Neural crest cell (in vitro differentiated cells): ENCODE measurements around the gene CNP. TPM values are rescaled to one million over a fixed set of nuclear protein-coding genes. Genes with fewer than 3 reads are reported as not detected.

ENCODE experiments used
- DNase-seq: peaks from one replicate; pipeline ENCODE4 v3.0.0; 2021; ENCODE audit warnings: low read depth, mixed read lengths, low spot score
- H3K27ac Mint-ChIP-seq: one replicate; pipeline ENCODE4 v1.8.0; 2021; ENCODE audit warnings: mild to moderate bottlenecking, mixed read lengths; ENCODE audit not compliant: unreplicated experiment
- H3K27me3 Mint-ChIP-seq: 2 replicates; pipeline ENCODE4 v1.8.0; 2021; ENCODE audit warnings: low read depth, mild to moderate bottlenecking, mixed read lengths
- H3K36me3 Mint-ChIP-seq: 2 replicates; pipeline ENCODE4 v1.8.0; 2021; ENCODE audit warnings: low read depth, mild to moderate bottlenecking, mixed read lengths
- H3K4me1 Mint-ChIP-seq: 2 replicates; pipeline ENCODE4 v1.8.0; 2021; ENCODE audit warnings: mixed read lengths
- H3K4me3 Mint-ChIP-seq: one replicate; pipeline ENCODE4 v1.8.0; 2021; ENCODE audit warnings: mild to moderate bottlenecking, mixed read lengths
- H3K9me3 Mint-ChIP-seq: 2 replicates; pipeline ENCODE4 v1.8.0; 2021; ENCODE audit warnings: mixed read lengths
- CTCF ChIP-seq: fragments of 200-600 bp; sonication (generic); conservative IDR thresholded peaks from 2 replicates; pipeline ENCODE4 v1.5.0; 2021; ENCODE audit warnings: antibody characterized with exemption, mild to moderate bottlenecking
- total RNA-seq: library from RNA; stranded (reverse); gene quantifications from 2 replicates; pipeline ENCODE4 v1.2.1, GENCODE V29; 2021

CNP gene
- total RNA-seq, 1 donor from 2014 or later: 213 TPM

GRCh38 chr17:42023524-42024349 lies 57.1 kb downstream of the CNP start:
- peak overlapping the region; percentile 31 for H3K4me3 Mint-ChIP-seq
- peaks cover 3% of the 10 kb centered on the region for H3K9me3 Mint-ChIP-seq
- H3K36me3 Mint-ChIP-seq: peaks cover 9% of the 10 kb centered on the region
- H3K27me3 Mint-ChIP-seq: no peaks in the 10 kb centered on the region
- TF ChIP-seq CTCF: no peak
- peaks cover 54% of the 10 kb centered on the region for H3K4me1 Mint-ChIP-seq
- no peak overlapping the region for H3K27ac Mint-ChIP-seq
- DNase-seq: no peak

- no peak for TF ChIP-seq CTCF
- Mint-ChIP-seq H3K27ac (no peak overlapping the region), H3K36me3 (peaks cover 5% of the 10 kb centered on the region), H3K4me3 (peak overlapping the region; percentile 83), H3K4me1 (peaks cover 46% of the 10 kb centered on the region), H3K27me3 (no peaks in the 10 kb centered on the region), H3K9me3 (no peaks in the 10 kb centered on the region)
- no peak for DNase-seq
Measured at GRCh38 chr17:42025191-42025579, 58.6 kb downstream of the CNP start.

- DNase-seq: no peak
- no peak for TF ChIP-seq CTCF
- Mint-ChIP-seq H3K27ac (peak overlapping the region; percentile 50), H3K4me1 (peaks cover 43% of the 10 kb centered on the region), H3K9me3 (no peaks in the 10 kb centered on the region), H3K36me3 (peaks cover 5% of the 10 kb centered on the region), H3K27me3 (no peaks in the 10 kb centered on the region), H3K4me3 (peak overlapping the region; percentile 49)
Measured at GRCh38 chr17:42025936-42026335, 59.3 kb downstream of the CNP start.

GRCh38 chr17:42026857-42027589 lies 60.4 kb downstream of the CNP start:
- Mint-ChIP-seq H3K9me3 (no peaks in the 10 kb centered on the region), H3K4me1 (peaks cover 44% of the 10 kb centered on the region), H3K36me3 (peaks cover 3% of the 10 kb centered on the region), H3K27me3 (no peaks in the 10 kb centered on the region), H3K27ac (no peak overlapping the region), H3K4me3 (peak overlapping the region; percentile 49)
- no peak for DNase-seq
- no peak for TF ChIP-seq CTCF

Other genes starting within 250 kb of the CNP start
- 1.5 and 1.6 TPM in 2 replicates for gene HAP1, start 232.2 kb upstream of the CNP start, total RNA-seq
- gene JUP, start 180.1 kb upstream of the CNP start, total RNA-seq: 20.6 and 23.5 TPM in 2 replicates
- gene P3H4, start 154.8 kb upstream of the CNP start, total RNA-seq: 40.3 and 42.3 TPM in 2 replicates
- gene FKBP10, start 153.8 kb upstream of the CNP start, total RNA-seq: 259 and 262 TPM in 2 replicates
- gene NT5C3B, start 130.6 kb upstream of the CNP start, total RNA-seq: 120 and 123 TPM in 2 replicates
- not detected in 2 replicates for gene KLHL10, start 129.0 kb upstream of the CNP start, total RNA-seq
- gene KLHL11, start 101.4 kb upstream of the CNP start, total RNA-seq: 20.4 and 20.6 TPM in 2 replicates
- 421 and 422 TPM in 2 replicates for gene ACLY, start 47.8 kb upstream of the CNP start, total RNA-seq
- gene ODAD4, start 36.2 kb upstream of the CNP start, total RNA-seq: 4.2 and 4.8 TPM in 2 replicates
- 126 and 138 TPM in 2 replicates for gene DNAJC7, start 50.6 kb downstream of the CNP start, total RNA-seq
- gene NKIRAS2, start 53.3 kb downstream of the CNP start, total RNA-seq: 59.2 and 60.2 TPM in 2 replicates
- 2.0 and 2.2 TPM in 2 replicates for gene C17orf113, start 83.8 kb downstream of the CNP start, total RNA-seq
- 1.3 and 1.7 TPM in 2 replicates for gene ZNF385C, start 131.7 kb downstream of the CNP start, total RNA-seq
- gene DHX58, start 145.9 kb downstream of the CNP start, total RNA-seq: 0.50 TPM in 1 of 2 replicates, not detected in the other
- gene KAT2A, start 154.6 kb downstream of the CNP start, total RNA-seq: 41.9 and 43.6 TPM in 2 replicates
- gene HSPB9, start 156.0 kb downstream of the CNP start, total RNA-seq: 0.16 and 0.40 TPM in 2 replicates
- gene RAB5C, start 188.2 kb downstream of the CNP start, total RNA-seq: 97.6 and 99.0 TPM in 2 replicates
- gene KCNH4, start 214.3 kb downstream of the CNP start, total RNA-seq: 0.05 and 0.14 TPM in 2 replicates
- 0.47 TPM in 1 of 2 replicates, not detected in the other for gene HCRT, start 218.7 kb downstream of the CNP start, total RNA-seq
- gene GHDC, start 227.7 kb downstream of the CNP start, total RNA-seq: 8.4 and 8.8 TPM in 2 replicates